HG03175 (cell line): ENCODE results near the gene ADAMTSL1.

Experiments
- ATAC-seq: cut with Tn5 transposase; IDR thresholded peaks from one replicate; pipeline ENCODE4 v1.9.1; 2021; ENCODE audit warnings: mild to moderate bottlenecking, moderate library complexity; ENCODE audit not compliant: unreplicated experiment

The ADAMTSL1 gene

DNA sequence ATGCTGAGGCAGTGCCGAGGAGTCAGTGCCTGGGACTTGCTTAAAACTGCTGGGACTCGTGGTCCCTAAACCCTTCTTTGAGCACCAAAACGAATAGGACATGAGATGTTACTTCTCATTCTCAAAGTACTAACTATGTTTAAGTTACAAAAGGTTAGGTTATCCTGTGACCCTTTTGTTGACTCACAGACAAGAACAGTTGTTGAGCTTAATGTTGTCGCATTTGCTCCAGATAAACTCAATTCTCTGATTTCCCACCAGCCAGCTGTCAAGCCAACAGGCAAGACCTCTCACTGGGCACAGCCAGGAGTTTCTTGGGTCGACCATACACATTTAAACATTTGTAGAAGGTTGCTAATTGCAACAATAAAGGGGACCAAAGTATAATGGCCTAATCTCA, 249.4 kb downstream of the ADAMTSL1 start:
- no peak for ATAC-seq

DNA sequence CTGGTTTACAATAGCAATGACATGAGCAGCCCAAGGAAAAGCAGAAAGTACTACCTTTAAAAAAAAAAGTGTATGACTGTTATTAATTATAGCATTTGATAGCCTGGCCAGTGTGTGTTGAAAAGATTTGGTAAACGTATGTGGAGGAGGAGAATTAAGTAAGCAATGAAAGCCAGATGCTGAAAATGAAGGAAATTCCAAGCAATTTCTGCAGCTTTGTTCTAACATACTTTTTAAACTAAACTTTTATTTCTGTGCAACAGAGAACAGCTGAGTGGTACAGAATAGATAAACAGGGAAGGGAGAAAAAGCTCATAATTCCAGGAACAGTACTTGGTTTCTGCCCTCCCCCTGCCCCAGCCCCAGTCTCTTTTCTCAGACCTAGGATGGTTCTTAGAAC, 252.6 kb downstream of the ADAMTSL1 start:
- no peak for ATAC-seq

GRCh38 chr9:18727904-18728303, 254.0 kb downstream of the ADAMTSL1 start:
- ATAC-seq: no peak

DNA sequence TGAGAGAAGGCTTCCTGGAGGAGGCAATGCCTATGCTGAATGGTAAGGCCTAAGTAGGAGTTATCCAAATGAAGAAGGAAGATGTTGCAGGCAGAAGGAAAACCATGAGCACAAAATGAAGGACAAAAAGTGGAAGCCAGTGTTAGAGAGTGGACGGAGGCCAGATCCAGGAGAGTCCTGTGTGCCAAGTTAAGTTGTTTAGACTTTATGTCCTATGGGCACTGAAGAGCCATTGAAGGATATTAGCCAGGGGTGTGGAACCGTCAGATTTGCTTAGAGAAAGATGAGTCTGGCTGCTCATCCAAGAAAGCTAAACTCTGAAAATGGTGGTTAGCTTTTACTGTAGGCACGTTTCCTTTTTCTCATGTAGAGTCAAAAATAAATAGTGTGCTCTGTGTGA, 254.7 kb downstream of the ADAMTSL1 start:
- ATAC-seq: no peak

DNA sequence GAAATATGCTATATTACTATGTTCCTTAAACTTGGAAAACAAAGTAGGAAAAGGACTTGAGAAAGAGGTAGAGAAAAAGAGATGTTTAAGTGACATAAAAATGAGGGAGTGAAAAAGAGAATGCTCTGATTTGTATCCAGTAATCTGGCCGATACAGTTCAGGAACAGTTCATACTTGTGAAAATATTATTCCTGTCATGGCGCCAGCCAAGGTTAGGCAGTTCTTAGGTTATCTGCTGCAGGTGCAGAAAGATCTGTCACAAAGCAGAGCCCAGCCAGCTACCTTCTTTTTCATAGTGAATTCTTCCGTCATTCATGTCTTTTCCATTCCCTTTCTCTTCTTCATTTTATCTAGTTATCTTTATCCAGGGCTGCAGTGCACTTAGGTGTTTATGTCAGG, 256.3 kb downstream of the ADAMTSL1 start:
- ATAC-seq: no peak

- no peak for ATAC-seq
These were observed 265.2 kb downstream of the ADAMTSL1 start for GRCh38 chr9:18739127-18739526.

GRCh38 chr9:18739641-18740318, 265.8 kb downstream of the ADAMTSL1 start:
- no peak for ATAC-seq

- ATAC-seq: no peak
These were observed 267.4 kb downstream of the ADAMTSL1 start for GRCh38 chr9:18741359-18741758.

DNA sequence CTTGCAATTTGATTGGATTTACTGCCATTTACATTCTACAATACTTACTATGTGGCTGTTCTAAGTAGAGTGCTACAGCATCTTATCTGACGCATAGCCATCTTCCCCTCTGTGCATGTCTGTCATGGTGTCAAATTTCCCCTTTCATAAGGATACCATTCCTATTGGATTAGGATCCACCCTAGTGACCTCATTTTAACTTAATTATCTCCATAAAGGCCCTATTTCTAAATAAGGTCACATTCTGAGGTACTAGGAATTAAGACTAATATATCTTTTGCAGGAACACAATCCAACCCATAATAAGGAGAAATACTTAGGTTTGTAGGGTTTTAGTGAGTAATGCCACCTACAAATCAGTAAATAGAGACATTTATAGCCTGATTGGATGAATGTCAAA, 268.0 kb downstream of the ADAMTSL1 start:
- ATAC-seq: no peak

- ATAC-seq: no peak
These were observed 269.5 kb downstream of the ADAMTSL1 start for GRCh38 chr9:18743421-18743820.

DNA sequence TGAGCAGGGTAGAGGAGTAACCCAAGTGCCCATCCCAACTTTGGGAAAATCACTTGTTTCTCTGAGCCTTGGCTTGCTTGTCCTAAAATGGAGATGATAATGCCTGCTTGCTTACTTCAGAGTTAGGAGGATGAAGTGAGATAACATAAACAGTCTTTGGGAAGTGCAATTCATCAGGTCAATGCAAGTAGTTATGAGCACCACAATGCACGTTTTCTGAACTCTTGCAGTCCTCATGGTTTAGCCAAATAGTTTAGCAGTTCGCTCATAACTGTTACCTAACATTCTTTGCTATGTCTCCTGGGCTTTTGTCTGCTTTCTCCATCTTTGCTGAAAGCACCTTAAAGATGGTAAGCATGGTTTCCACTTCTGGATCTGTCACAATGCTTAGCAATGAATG, 270.0 kb downstream of the ADAMTSL1 start:
- no peak for ATAC-seq

DNA sequence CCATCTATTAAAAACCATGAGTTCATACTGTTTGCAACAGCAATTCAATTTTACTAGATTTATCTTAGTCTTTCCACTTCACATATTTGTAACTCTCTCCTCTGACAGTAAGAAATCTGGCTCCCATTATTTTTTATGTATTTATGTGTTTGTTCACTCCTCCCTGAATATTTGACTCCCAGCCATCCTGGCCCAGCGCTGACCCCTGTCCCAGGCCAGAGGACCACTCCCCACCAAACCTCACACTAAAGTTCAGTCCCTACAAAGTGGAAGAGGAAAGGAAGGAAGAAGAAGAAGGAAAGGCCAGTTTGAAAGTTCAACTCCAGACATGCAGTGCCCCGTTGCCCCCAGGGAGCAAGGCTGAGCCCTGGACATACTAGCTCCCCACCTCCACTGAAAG, 271.8 kb downstream of the ADAMTSL1 start:
- ATAC-seq: no peak

DNA sequence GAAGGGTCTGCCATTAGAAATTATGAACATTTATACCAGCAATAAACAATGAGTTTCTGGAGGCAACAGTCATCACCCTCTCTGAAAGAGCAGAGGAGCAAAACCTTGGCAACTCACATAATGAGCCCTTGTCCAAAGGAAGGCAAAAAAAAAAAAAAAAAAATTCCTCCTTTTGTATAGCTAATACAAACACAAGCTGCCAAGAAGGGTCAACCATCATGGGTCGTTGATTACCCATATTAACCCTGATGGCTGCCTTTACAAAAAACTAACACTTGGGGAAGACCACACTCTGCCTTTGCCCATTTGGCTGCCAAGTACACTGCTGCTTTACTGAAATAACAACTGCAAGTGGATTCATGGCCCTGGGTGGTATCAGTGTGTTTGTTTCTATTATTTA, 272.7 kb downstream of the ADAMTSL1 start:
- no peak for ATAC-seq

DNA sequence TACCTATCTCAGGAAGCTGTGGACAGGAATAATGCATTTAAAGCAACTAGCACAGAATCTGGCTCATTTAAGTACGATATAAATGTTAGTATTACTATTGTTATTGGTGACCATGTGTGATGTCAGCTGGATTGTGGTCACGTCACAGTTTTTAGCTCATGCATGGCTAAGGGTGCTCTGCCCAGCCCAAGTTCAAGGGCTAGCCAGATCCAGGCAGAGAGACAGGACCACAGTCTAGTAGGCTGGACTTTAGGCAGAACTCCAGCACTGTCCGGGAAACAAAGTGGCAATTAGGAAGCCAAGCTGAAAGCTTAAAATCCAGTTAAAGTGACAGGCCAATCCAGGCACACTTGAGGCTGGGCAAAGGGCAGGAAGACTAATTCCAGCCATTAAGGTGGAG, 273.6 kb downstream of the ADAMTSL1 start:
- no peak for ATAC-seq

- ATAC-seq: no peak
These were observed 274.3 kb downstream of the ADAMTSL1 start for GRCh38 chr9:18748251-18748701.

DNA sequence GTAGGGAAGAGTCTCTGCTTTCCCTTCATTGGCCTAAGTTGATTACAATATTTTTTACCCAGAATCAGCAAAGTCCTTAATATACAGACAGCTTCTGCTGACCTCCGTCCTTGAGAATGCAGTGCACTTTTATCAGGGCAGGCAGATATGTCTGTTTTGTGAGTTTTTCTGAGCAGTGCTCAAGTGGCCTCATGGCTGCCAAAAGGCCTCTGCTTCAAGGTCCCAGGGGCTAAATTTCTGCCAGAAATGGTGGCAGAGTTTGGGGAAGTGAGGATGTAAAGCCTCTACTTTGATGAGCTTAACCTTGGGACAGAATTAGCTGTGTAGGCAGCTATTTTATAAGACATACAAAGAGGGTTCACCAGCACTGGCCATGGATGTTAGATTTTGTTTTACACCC, 275.8 kb downstream of the ADAMTSL1 start:
- ATAC-seq: no peak

DNA sequence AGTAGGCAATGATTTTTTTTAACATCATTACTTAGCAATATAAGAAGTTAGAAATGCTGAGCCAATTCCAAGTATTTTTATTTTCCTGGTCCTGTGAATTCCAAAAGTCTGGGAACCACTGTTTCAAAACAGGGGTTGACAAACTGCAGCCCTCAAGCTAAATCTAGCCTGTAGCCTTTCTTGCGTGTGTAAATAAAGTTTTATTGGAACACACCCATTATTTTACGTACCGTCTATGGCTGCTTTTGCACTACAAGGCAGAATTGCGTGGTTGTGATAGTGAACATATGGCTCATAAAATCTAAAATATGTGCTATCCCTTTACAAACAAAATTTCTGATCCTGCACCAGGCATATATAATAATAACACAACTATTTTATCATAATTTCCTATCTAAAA, 280.0 kb downstream of the ADAMTSL1 start:
- no peak for ATAC-seq

GRCh38 chr9:18754537-18754936, 280.6 kb downstream of the ADAMTSL1 start:
- no peak for ATAC-seq

DNA sequence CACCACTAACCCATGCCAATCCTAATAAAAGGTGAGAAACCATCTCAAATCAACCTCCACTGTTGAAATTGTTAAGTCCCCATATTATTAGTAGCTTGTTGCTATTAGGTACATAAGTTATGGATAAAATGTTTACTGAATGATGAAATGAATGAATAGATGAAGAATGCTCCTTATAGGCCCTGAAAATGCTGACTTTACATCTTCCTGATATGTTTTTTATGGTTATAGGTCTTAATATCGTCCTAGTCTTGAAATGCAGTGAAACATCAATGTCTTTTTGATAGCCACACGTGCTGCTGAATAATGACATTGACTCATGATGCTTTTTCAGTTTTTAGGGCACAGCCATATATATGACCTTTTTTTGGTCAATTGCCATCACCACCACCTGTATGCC, 281.3 kb downstream of the ADAMTSL1 start:
- ATAC-seq: no peak

GRCh38 chr9:18756712-18757125, 282.8 kb downstream of the ADAMTSL1 start:
- peak; percentile 45 for ATAC-seq

DNA sequence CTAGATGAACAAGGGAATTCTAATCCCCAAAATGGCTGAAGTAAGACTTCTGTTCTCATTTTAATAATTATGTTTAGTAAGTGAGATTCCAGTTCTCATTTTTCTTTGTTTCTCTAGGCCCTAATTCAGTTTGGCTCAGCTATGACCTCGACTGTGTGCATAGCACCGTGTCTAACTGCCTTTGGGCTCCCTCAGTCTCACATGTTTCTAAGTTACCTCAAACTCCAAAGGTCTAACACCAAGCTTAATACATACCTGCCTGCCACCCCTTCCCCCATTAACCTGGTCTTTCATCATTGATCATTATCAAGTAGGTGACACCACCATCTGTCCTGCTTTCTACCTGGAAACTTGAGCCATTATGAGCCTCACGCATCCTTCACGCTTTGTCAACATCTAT, 285.9 kb downstream of the ADAMTSL1 start:
- no peak for ATAC-seq

DNA sequence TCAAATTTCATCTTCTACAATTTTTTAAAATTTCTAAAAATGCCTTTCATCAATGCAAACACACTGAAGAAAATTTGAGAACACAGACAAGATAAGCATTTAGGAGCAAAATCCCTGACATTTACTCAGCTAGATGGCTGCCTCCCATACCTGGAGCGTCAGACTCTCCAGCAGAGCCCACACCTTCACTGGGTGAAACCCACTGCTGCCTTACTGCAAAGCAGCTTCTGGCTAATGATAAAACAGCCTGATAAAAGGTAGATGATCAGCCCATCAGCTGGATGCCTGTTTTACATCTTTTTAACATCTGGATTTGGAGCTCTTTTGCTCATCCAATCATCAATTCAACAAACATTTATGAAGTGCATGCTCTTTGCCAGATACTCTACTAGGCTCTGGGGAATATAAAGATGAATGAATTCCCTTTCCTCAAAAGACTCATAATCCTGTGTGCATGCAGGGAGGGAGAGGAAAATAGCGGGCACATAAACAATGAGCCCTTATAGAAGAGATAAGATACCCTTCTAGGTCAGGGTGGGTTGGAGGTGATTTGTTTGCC, 287.9 kb downstream of the ADAMTSL1 start:
- ATAC-seq: no peak

DNA sequence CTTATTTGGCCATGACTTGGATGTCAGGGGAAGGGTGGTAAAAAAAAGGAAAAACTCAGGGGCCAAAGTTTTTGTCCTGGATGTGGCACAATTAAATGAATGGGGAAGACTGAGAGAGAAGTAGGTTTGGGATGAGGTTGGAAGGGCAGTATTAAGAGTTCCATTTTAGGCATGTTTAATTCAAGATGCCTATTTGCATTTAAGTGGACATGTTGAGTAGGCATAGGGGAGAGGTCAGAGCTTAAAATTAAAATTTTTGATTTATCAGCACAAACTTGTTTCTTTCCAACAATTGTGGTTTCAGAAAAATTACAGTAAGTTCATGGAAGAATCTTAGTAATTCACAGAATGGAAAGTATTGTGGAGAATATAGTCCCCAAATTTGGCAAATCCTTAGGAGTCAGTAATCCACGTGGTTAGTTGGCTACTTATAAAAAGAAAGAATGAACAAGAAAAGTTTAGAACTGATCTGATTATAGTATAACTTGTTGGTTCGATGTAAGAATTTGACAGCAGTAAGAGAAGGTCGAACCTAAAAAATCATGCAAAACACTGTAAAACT, 293.1 kb downstream of the ADAMTSL1 start:
- ATAC-seq: no peak
